Activated CD4-positive, alpha-beta memory T cell treated with anti-CD3 and anti-CD28 coated beads for 36 hours (primary cell): Measurements from ENCODE around the gene FAM50A. TPM values are rescaled to one million over a fixed set of nuclear protein-coding genes. Genes with fewer than 3 reads are reported as not detected.
"Not testable (repeated sequence)": the region's sequence is repeated elsewhere in the genome, so short reads cannot be mapped to it uniquely, and the experiment has no call there.

Experiments
- CTCF ChIA-PET: fragments of 350-600 bp; sonication (Branson Sonifier 250); formaldehyde crosslinking; loops from one replicate; lab custom pipeline; 2021; ENCODE audit warnings: antibody characterized with exemption, inconsistent platforms; lab: Charles Lee
- POLR2A ChIA-PET: fragments of 350-600 bp; sonication (Branson Sonifier 250); formaldehyde crosslinking; loops from one replicate; lab custom pipeline; 2021; ENCODE audit warnings: antibody characterized with exemption; lab: Charles Lee
- DNase-seq: peaks from one replicate; pipeline ENCODE4 v3.0.0-alpha.2; 2020
- H3K27ac Mint-ChIP-seq: one replicate; pipeline ENCODE4 v1.8.0; 2021; ENCODE audit warnings: mixed read lengths
- H3K27me3 Mint-ChIP-seq: one replicate; pipeline ENCODE4 v1.8.0; 2021; ENCODE audit warnings: mixed read lengths
- H3K36me3 Mint-ChIP-seq: one replicate; pipeline ENCODE4 v1.8.0; 2021; ENCODE audit warnings: mixed read lengths
- H3K4me1 Mint-ChIP-seq: one replicate; pipeline ENCODE4 v1.8.0; 2021; ENCODE audit warnings: low read depth, mixed read lengths
- H3K4me3 Mint-ChIP-seq: one replicate; pipeline ENCODE4 v1.8.0; 2021; ENCODE audit warnings: mild to moderate bottlenecking, mixed read lengths
- H3K9me3 Mint-ChIP-seq: one replicate; pipeline ENCODE4 v1.8.0; 2021; ENCODE audit warnings: mixed read lengths
- intact Hi-C: fragments of 100-400 bp; cut with micrococcal nuclease; formaldehyde crosslinking; loops from one replicate; pipeline ENCODE4 v1.15.1; 2023
- total RNA-seq, 2 experiments: library from RNA; stranded (reverse); gene quantifications; one replicate each; pipeline ENCODE4 v1.2.3, GENCODE V29; 2021

FAM50A gene, protein sequence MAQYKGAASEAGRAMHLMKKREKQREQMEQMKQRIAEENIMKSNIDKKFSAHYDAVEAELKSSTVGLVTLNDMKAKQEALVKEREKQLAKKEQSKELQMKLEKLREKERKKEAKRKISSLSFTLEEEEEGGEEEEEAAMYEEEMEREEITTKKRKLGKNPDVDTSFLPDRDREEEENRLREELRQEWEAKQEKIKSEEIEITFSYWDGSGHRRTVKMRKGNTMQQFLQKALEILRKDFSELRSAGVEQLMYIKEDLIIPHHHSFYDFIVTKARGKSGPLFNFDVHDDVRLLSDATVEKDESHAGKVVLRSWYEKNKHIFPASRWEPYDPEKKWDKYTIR
- total RNA-seq, result 10 to 100 TPM; 61.1 to 61.9 TPM

DNA sequence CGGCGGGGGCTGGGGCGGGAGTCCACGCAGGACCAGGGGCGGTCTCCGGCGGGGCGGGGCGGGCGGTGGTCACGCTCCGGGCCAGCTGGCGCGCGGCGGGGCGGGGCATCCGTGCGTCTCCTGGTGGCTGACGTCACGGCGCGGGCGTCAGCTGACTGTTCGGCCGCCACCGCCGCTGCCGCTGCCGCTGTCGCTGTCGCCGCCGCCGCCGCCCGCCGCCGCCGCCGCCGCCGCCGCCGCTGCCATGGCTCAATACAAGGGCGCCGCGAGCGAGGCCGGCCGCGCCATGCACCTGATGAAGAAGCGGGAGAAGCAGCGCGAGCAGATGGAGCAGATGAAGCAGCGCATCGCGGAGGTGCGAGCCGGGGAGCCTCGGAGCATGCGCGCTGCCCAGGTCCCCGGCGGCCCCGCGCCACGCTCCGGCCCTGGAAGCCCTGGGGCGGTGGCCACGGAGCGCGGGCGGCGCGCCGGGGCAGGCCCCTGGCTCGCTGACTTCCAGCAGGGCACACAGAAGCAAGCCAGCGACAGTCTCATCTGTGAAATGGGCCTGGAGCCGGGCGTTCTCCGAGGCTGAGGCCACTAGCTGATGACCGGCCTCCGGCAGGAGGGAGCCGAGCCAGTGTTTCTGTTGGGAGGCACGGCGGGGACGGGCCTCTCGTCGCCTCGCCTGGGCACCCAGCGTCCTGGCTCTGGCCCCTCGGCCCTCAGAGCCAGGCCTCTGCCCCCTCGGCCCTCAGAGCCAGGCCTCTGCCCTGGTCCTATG, at the start of gene FAM50A:
Gene FAM50A, plus strand, starts transcription at position 150 of the 763 bp plus-strand sequence. Its CDS starts 95 bp downstream, at position 245.
- CTCF ChIA-PET, result no interaction called here
- Mint-ChIP-seq H3K4me3 (peak within 1 kb of the TSS; percentile 70), H3K27ac (no peak within 1 kb of the TSS), H3K9me3 (no peaks in the 10 kb centered on the region), H3K36me3 (peaks cover 20% of the 10 kb centered on the region), H3K27me3 (no peaks in the 10 kb centered on the region), H3K4me1 (peaks cover 19% of the 10 kb centered on the region)
- POLR2A ChIA-PET, result interaction anchor here (0.8 to 1.5 kb wide), 4 partner anchors 14 to 46 kb away, joined by 3 to 4 read pairs (median 3); partner anchors contain the start of genes ATP6AP1, PLXNA3 and RPL10
- intact Hi-C loops, result loop anchor here (5.0 kb wide), 1 partner anchor 33 kb away; the partner anchor contains the start of gene LAGE3
- peak; percentile 78 for DNase-seq

- H3K9me3 Mint-ChIP-seq, DNase-seq, H3K4me1 Mint-ChIP-seq, H3K27ac Mint-ChIP-seq, POLR2A ChIA-PET, H3K27me3 Mint-ChIP-seq, H3K4me3 Mint-ChIP-seq: not testable (repeated sequence)
- CTCF ChIA-PET, result interaction anchor here (0.7 kb wide), 1 partner anchor 22 kb away, joined by 3 read pairs; no protein-coding TSS in a partner anchor
- H3K36me3 Mint-ChIP-seq, result peaks cover 33% of the 10 kb centered on the region
- intact Hi-C loops, result loop anchor here (5.0 kb wide), 2 partner anchors 41 to 469 kb away; partner anchors contain the start of genes ARHGAP4 and GDI1
Measured at GRCh38 chrX:154396363-154396762, 47.6 kb upstream of the FAM50A start.

DNA sequence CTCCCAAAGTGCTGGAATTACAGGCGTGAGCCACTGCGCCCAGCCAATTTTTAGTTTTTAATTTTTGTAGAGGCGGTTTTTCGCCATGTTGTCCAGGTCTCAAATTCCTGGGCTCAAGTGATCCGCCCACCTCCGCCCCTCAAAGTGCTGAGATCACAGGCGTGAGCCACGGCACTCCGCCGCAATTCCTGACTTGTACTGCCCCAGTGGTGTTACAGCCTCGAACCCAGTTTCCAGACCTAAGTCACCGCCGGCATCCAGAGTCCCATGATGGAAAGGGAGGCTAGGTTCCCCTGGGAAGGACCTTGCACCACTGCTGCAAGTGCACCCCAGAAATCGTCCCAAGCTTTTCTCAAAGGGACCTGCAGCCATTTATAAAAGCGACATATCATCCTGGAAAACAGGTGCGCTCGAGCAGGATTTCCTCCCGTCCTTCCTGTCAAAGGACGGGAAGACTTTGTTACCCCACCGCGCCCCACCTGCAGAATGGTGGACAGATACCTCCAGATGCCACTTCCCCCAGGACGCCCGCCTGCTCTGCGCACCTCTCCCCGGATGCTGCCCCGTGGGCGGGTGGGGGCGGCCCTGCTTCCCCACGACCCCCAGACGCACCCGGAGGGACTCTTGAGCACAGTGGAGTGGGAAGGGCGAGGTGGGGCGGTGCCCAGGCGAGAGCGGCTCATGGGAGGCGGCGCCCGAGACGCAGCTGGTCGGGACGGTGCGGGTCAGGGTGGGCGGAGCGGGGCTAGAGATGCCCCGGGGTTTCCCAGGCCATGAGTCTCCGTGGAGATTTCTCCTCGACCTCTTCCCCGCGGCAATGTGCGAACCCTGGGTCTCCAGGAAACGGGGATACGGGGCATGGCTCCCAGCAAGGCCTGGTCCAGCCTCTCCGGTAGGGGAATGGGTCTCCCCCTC, 46.7 kb upstream of the FAM50A start:
- peaks cover 34% of the 10 kb centered on the region for H3K36me3 Mint-ChIP-seq

DNA sequence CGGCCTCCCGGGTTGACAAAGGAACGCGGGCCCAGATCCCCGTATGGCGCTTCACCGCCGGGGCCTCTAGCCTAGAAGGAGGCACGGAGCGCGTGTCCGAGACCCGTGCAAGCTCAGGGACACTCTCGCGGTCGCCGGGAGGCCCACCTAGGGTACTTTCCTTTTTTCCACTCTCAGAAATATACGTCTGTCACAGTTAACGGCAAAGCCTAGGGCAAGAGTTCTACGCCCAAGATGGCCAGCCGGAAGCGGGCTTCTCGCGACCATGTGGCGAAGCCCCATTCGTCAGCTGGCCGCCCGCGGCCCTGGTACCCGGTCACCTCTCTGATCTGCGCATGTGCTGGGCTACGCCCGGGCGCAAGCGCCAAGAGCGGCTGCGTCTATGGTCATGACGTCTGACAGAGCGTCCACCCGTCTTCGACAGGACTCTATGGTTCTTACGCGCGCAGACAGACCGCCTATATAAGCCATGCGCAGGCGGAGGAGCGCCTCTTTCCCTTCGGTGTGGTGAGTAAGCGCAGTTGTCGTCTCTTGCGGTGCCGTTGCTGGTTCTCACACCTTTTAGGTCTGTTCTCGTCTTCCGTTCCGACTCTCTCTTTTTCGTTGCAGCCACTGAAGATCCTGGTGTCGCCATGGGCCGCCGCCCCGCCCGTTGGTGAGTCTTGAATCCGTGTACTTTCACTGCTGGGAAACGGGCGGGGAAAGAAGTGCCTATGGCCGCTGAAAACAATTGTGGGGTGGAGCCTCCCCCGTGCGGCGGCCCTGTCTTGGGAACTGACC, 45.9 kb upstream of the FAM50A start, which contains the start of gene RPL10:
Gene RPL10, plus strand, starts transcription at position 490 of the 780 bp plus-strand sequence. Its CDS starts 143 bp downstream, at position 633.
- CTCF ChIA-PET, result interaction anchor here (0.7 to 3.6 kb wide), 8 partner anchors 12 to 134 kb away, joined by 3 to 17 read pairs (median 4); partner anchors contain the start of genes FLNA and SLC10A3
- no peaks in the 10 kb centered on the region for H3K27me3 Mint-ChIP-seq
- intact Hi-C loops, result loop anchor here (5.0 kb wide), 2 partner anchors 39 to 471 kb away; partner anchors contain the start of genes ARHGAP4 and GDI1
- H3K4me1 Mint-ChIP-seq, result peaks cover 7% of the 10 kb centered on the region
- DNase-seq, result peak; percentile 95
- POLR2A ChIA-PET, result interaction anchor here (0.5 to 6.2 kb wide), 17 partner anchors 10 to 145 kb away, joined by 3 to 35 read pairs (median 3); partner anchors contain the start of genes SLC10A3 and TAFAZZIN
- peak within 1 kb of the TSS; percentile 91 for H3K4me3 Mint-ChIP-seq
- H3K9me3 Mint-ChIP-seq, result no peaks in the 10 kb centered on the region
- peaks cover 34% of the 10 kb centered on the region for H3K36me3 Mint-ChIP-seq
- peak within 1 kb of the TSS; percentile 100 for H3K27ac Mint-ChIP-seq

More for the DNA sequence above, 46.7 kb upstream of the FAM50A start:
- Mint-ChIP-seq H3K9me3 (no peaks in the 10 kb centered on the region), H3K4me1 (peaks cover 7% of the 10 kb centered on the region), H3K27ac (peak overlapping the region; percentile 100), H3K27me3 (no peaks in the 10 kb centered on the region), H3K4me3 (peak overlapping the region; percentile 91)
- CTCF ChIA-PET, result interaction anchor here (1.2 to 3.6 kb wide), 4 partner anchors 15 to 61 kb away, joined by 3 to 17 read pairs (median 6); partner anchors contain the start of gene FLNA
- DNase-seq, result peak; percentile 75
- POLR2A ChIA-PET, result interaction anchor here (0.6 to 6.2 kb wide), 11 partner anchors 14 to 104 kb away, joined by 3 to 35 read pairs (median 4); partner anchors contain the start of genes SLC10A3 and TAFAZZIN
- intact Hi-C loops, result loop anchor here (5.0 kb wide), 2 partner anchors 40 to 470 kb away; partner anchors contain the start of genes ARHGAP4 and GDI1

DNA sequence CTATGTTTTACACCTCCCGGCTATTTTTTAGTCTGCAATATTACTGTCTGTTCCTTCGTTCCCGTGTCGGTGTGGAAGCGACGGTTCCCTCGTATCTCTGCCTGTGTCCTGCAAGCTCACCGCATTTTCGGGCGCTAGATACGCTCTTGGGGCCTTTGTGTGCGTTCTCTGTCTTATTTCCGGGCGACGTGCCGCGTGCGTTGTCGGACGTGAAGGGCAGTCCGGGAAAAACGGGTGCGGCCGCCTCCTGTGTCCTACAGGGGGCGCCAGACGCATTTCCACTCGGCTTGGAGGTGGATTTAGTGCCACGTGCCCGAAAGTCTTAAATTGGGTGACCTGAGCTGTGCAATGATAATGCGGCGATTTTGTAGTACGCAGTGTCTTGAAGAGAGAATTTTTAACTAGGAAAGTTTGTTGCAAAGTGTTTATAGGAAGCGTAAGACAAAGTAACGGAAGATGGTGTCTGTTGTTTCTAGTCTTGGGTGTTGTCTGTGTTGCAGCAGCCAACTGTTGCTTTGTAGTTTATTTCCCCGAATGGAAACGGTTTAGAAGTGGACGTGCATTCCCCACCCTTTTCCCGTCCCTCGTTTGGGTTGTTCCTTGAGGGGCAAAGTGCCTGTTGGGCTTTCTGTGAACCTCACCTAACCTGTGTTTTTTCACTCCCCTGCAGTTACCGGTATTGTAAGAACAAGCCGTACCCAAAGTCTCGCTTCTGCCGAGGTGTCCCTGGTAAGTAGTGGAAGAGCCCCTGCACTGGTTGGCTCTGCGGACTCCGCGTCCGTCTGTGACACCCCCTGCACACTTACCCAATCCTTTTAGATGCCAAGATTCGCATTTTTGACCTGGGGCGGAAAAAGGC, 45.0 kb upstream of the FAM50A start:
- ChIA-PET POLR2A (interaction anchor here (0.5 to 6.2 kb wide), 15 partner anchors 10 to 432 kb away, joined by 3 to 35 read pairs (median 3); partner anchors contain the start of genes EMD, SLC10A3 and TAFAZZIN), CTCF (interaction anchor here (0.7 to 3.6 kb wide), 9 partner anchors 11 to 133 kb away, joined by 3 to 17 read pairs (median 4); partner anchors contain the start of genes FLNA and SLC10A3)
- Mint-ChIP-seq H3K9me3 (no peaks in the 10 kb centered on the region), H3K36me3 (peaks cover 34% of the 10 kb centered on the region), H3K27me3 (no peaks in the 10 kb centered on the region), H3K4me1 (peaks cover 7% of the 10 kb centered on the region), H3K27ac (peak overlapping the region; percentile 100), H3K4me3 (peak overlapping the region; percentile 91)
- intact Hi-C loops, result loop anchor here (5.0 kb wide), 2 partner anchors 38 to 472 kb away; partner anchors contain the start of genes ARHGAP4 and GDI1
- DNase-seq, result peak; percentile 90

GRCh38 chrX:154399527-154400368, 44.2 kb upstream of the FAM50A start:
- peak overlapping the region; percentile 100 for H3K27ac Mint-ChIP-seq
- DNase-seq, result peak; percentile 58
- peaks cover 34% of the 10 kb centered on the region for H3K36me3 Mint-ChIP-seq
- intact Hi-C loops, result loop anchor here (5.0 kb wide), 2 partner anchors 38 to 472 kb away; partner anchors contain the start of genes ARHGAP4 and GDI1
- ChIA-PET CTCF (interaction anchor here (1.3 to 3.6 kb wide), 3 partner anchors 13 to 78 kb away, joined by 3 to 17 read pairs (median 8); partner anchors contain the start of gene FLNA), POLR2A (interaction anchor here (0.8 to 6.2 kb wide), 7 partner anchors 9 to 433 kb away, joined by 3 to 35 read pairs (median 4); partner anchors contain the start of genes SLC10A3 and TAFAZZIN)
- H3K27me3 Mint-ChIP-seq, result no peaks in the 10 kb centered on the region
- H3K9me3 Mint-ChIP-seq, result no peaks in the 10 kb centered on the region
- peak overlapping the region; percentile 91 for H3K4me3 Mint-ChIP-seq
- peaks cover 7% of the 10 kb centered on the region for H3K4me1 Mint-ChIP-seq

DNA sequence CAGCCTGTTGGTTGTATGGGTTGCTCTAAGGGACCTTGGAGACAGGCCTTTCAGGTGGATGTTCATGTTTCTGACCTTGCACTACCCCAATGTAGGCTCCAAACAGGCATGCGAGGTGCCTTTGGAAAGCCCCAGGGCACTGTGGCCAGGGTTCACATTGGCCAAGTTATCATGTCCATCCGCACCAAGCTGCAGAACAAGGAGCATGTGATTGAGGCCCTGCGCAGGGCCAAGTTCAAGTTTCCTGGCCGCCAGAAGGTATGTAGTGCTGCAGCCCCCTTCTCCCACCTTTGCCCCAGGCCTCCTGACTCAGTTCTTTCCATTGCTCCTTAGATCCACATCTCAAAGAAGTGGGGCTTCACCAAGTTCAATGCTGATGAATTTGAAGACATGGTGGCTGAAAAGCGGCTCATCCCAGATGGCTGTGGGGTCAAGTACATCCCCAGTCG, 43.5 kb upstream of the FAM50A start:
- Mint-ChIP-seq H3K27ac (peak overlapping the region; percentile 100), H3K36me3 (peaks cover 34% of the 10 kb centered on the region), H3K4me3 (peak overlapping the region; percentile 91)
- DNase-seq, H3K4me1 Mint-ChIP-seq, H3K9me3 Mint-ChIP-seq, intact Hi-C loops, H3K27me3 Mint-ChIP-seq: not testable (repeated sequence)
- ChIA-PET POLR2A (interaction anchor here (2.0 to 6.2 kb wide), 3 partner anchors 11 to 89 kb away, joined by 8 to 35 read pairs (median 11); partner anchors contain the start of genes SLC10A3 and TAFAZZIN), CTCF (interaction anchor here (2.8 to 3.6 kb wide), 2 partner anchors 12 to 27 kb away, joined by 8 to 17 read pairs; partner anchors contain the start of gene FLNA)

- peaks cover 34% of the 10 kb centered on the region for H3K36me3 Mint-ChIP-seq
- no peaks in the 10 kb centered on the region for H3K9me3 Mint-ChIP-seq
- H3K27me3 Mint-ChIP-seq, result no peaks in the 10 kb centered on the region
- intact Hi-C loops, result no loop called here
- H3K4me3 Mint-ChIP-seq, result peak overlapping the region; percentile 91
- ChIA-PET CTCF (interaction anchor here (0.6 kb wide), 1 partner anchor 138 kb away, joined by 3 read pairs; no protein-coding TSS in a partner anchor), POLR2A (interaction anchor here (1.1 to 6.2 kb wide), 3 partner anchors 10 to 89 kb away, joined by 3 to 35 read pairs (median 8); partner anchors contain the start of genes SLC10A3 and TAFAZZIN)
- peaks cover 7% of the 10 kb centered on the region for H3K4me1 Mint-ChIP-seq
- DNase-seq, result no peak
- peak overlapping the region; percentile 100 for H3K27ac Mint-ChIP-seq
Measured at GRCh38 chrX:154401045-154401799, 42.7 kb upstream of the FAM50A start.
